WTC11 (cell line): ENCODE measurements around the gene FBXO4. TPM values are rescaled to one million over a fixed set of nuclear protein-coding genes. Genes with fewer than 3 reads are reported as not detected.
A peak's percentile ranks its signal among the peaks of the same experiment; 100 is the strongest.

ENCODE experiments used
- ATAC-seq: fragments of 200-7000 bp; cut with Tn5 transposase; 2 replicates; pipeline ENCODE4 v1.10.0; 2021; ENCODE audit warnings: mild to moderate bottlenecking, moderate library complexity
- CTCF ChIA-PET: fragments of 300-600 bp; sonication (Branson Sonifier 250); formaldehyde crosslinking; loops from one replicate; lab custom pipeline; 2021; ENCODE audit warnings: antibody characterized with exemption; lab: Charles Lee
- POLR2A ChIA-PET: fragments of 350-600 bp; sonication (Branson Sonifier 250); formaldehyde crosslinking; loops from one replicate; lab custom pipeline; 2021; ENCODE audit warnings: antibody characterized with exemption; lab: Charles Lee
- DNase-seq: peaks from one replicate; pipeline ENCODE4 v3.0.0; 2021; ENCODE audit warnings: low spot score
- H3K27ac Mint-ChIP-seq: 2 replicates; pipeline ENCODE4 v1.8.0; 2021; ENCODE audit warnings: mixed read lengths
- H3K27me3 Mint-ChIP-seq: 2 replicates; pipeline ENCODE4 v1.8.0; 2021; ENCODE audit warnings: low read depth, mild to moderate bottlenecking, moderate library complexity, mixed read lengths
- H3K36me3 Mint-ChIP-seq: 2 replicates; pipeline ENCODE4 v1.8.0; 2021; ENCODE audit warnings: mixed read lengths
- H3K4me1 Mint-ChIP-seq: 2 replicates; pipeline ENCODE4 v1.8.0; 2022; ENCODE audit warnings: mixed read lengths
- H3K4me3 Mint-ChIP-seq: 2 replicates; pipeline ENCODE4 v1.8.0; 2021; ENCODE audit warnings: mild to moderate bottlenecking, moderate library complexity, mixed read lengths
- H3K9me3 Mint-ChIP-seq: 2 replicates; pipeline ENCODE4 v1.8.0; 2021; ENCODE audit warnings: mixed read lengths
- ATF1 ChIP-seq: sonication (generic); formaldehyde crosslinking; IDR thresholded peaks from 2 replicates; pipeline ENCODE4 v1.8.1; 2023; ENCODE audit warnings: mild to moderate bottlenecking, moderate library complexity, missing genetic modification reagents
- CBFB ChIP-seq: sonication (generic); formaldehyde crosslinking; IDR thresholded peaks from 2 replicates; pipeline ENCODE4 v1.8.1; 2022; ENCODE audit warnings: mild to moderate bottlenecking, low read depth, missing genetic modification reagents
- GRHL2 ChIP-seq: fragments of 250-450 bp; sonication (Bioruptor Pico); IDR thresholded peaks from 2 replicates; pipeline ENCODE4 v1.8.0; 2022; ENCODE audit warnings: mild to moderate bottlenecking, moderate library complexity; ENCODE audit not compliant: insufficient replicate concordance, severe bottlenecking
- GTF2I ChIP-seq: fragments of 250-450 bp; sonication (Bioruptor Pico); conservative IDR thresholded peaks from 2 replicates; pipeline ENCODE4 v1.4.0; 2021; ENCODE audit warnings: mild to moderate bottlenecking
- HMGA2 ChIP-seq: fragments of 250-450 bp; sonication (Bioruptor Pico); IDR thresholded peaks from 2 replicates; pipeline ENCODE4 v1.4.0; 2021; ENCODE audit warnings: mild to moderate bottlenecking, moderate library complexity
- NR2C2 ChIP-seq: sonication (generic); formaldehyde crosslinking; IDR thresholded peaks from 2 replicates; pipeline ENCODE4 v1.8.0; 2022; ENCODE audit warnings: mild to moderate bottlenecking, missing genetic modification reagents
- NR3C1 ChIP-seq: sonication (generic); formaldehyde crosslinking; conservative IDR thresholded peaks from 2 replicates; pipeline ENCODE4 v1.8.1; 2023; ENCODE audit warnings: low read depth, mild to moderate bottlenecking, missing genetic modification reagents
- OVOL2 ChIP-seq: fragments of 250-450 bp; sonication (Bioruptor Pico); IDR thresholded peaks from 2 replicates; pipeline ENCODE4 v1.9.0; 2021; ENCODE audit warnings: mild to moderate bottlenecking, borderline replicate concordance
- RELA ChIP-seq: sonication (generic); formaldehyde crosslinking; IDR thresholded peaks from 2 replicates; pipeline ENCODE4 v1.8.1; 2022; ENCODE audit warnings: missing genetic modification reagents, mild to moderate bottlenecking, borderline replicate concordance
- TP53 ChIP-seq: sonication (generic); formaldehyde crosslinking; IDR thresholded peaks from 2 replicates; pipeline ENCODE4 v1.8.1; 2023; ENCODE audit warnings: mild to moderate bottlenecking, missing genetic modification reagents
- ZNF138 ChIP-seq: sonication (generic); formaldehyde crosslinking; conservative IDR thresholded peaks from 2 replicates; pipeline ENCODE4 v1.8.1; 2022; ENCODE audit warnings: mild to moderate bottlenecking, moderate library complexity, missing genetic modification reagents
- ZNF219 ChIP-seq: sonication (generic); formaldehyde crosslinking; IDR thresholded peaks from 2 replicates; pipeline ENCODE4 v1.8.0; 2023; ENCODE audit warnings: missing genetic modification reagents, mild to moderate bottlenecking, borderline replicate concordance
- ZNF263 ChIP-seq: sonication (generic); formaldehyde crosslinking; IDR thresholded peaks from 2 replicates; pipeline ENCODE4 v1.8.1; 2022; ENCODE audit warnings: low read depth, mild to moderate bottlenecking, moderate library complexity, missing genetic modification reagents
- ZNF423 ChIP-seq: fragments of 250-450 bp; sonication (Bioruptor Pico); IDR thresholded peaks from 2 replicates; pipeline ENCODE4 v2.1.2; 2022; ENCODE audit warnings: mild to moderate bottlenecking, moderate library complexity
- total RNA-seq: library from RNA; stranded (reverse); gene quantifications from 3 replicates; pipeline ENCODE4 v1.2.3, GENCODE V29; 2021
- TF ChIP-seq, protein P1 (sequence below): sonication (generic); formaldehyde crosslinking; IDR thresholded peaks from 2 replicates; pipeline ENCODE4 v1.8.1; 2022; ENCODE audit warnings: low read depth, missing genetic modification reagents, borderline replicate concordance
- TF ChIP-seq, protein P2 (sequence below): sonication (generic); formaldehyde crosslinking; IDR thresholded peaks from 2 replicates; pipeline ENCODE4 v1.8.1; 2022; ENCODE audit warnings: mild to moderate bottlenecking, moderate library complexity, missing genetic modification reagents
- TF ChIP-seq, protein P3 (sequence below): sonication (generic); formaldehyde crosslinking; IDR thresholded peaks from 2 replicates; pipeline ENCODE4 v1.8.1; 2022; ENCODE audit warnings: mild to moderate bottlenecking, missing genetic modification reagents, moderate library complexity, borderline replicate concordance
- TF ChIP-seq, protein P4 (sequence below): fragments of 250-450 bp; sonication (Bioruptor Pico); conservative IDR thresholded peaks from 2 replicates; pipeline ENCODE4 v1.9.0; 2021; ENCODE audit warnings: mild to moderate bottlenecking
- TF ChIP-seq, protein P5 (sequence below): fragments of 250-450 bp; sonication (Bioruptor Pico); IDR thresholded peaks from 2 replicates; pipeline ENCODE4 v1.9.0; 2021; ENCODE audit warnings: mild to moderate bottlenecking
- TF ChIP-seq, protein P6 (sequence below): sonication (generic); formaldehyde crosslinking; conservative IDR thresholded peaks from 2 replicates; pipeline ENCODE4 v1.8.1; 2022; ENCODE audit warnings: mild to moderate bottlenecking, missing genetic modification reagents
- TF ChIP-seq, protein P7 (sequence below): sonication (generic); formaldehyde crosslinking; IDR thresholded peaks from 2 replicates; pipeline ENCODE4 v1.8.0; 2022; ENCODE audit warnings: mild to moderate bottlenecking, missing genetic modification reagents
- TF ChIP-seq, protein P8 (sequence below): sonication (generic); formaldehyde crosslinking; IDR thresholded peaks from 2 replicates; pipeline ENCODE4 v1.8.0; 2022; ENCODE audit warnings: mild to moderate bottlenecking, missing genetic modification reagents
- TF ChIP-seq, protein P9 (sequence below): sonication (generic); formaldehyde crosslinking; IDR thresholded peaks from 2 replicates; pipeline ENCODE4 v1.8.1; 2023; ENCODE audit warnings: mild to moderate bottlenecking, missing genetic modification reagents, moderate library complexity

The FBXO4 gene
- total RNA-seq, 1 experiment from 2014 or later, result 0.72 TPM

DNA sequence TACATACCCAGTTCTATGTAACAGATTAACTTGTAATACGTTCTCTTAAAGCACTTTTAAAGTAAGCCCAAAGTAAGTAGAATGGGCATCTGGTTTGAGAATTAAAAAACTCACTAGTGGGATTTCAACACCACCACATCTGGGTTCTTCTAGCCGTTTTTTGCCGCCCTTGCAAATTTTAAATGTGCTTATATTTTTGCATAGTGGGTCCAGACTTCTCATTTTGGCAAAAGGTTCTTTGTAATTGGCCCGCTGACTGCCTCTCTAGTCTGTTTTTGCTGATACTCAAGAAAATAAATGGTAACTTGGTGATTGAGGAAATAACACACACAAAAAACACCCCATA is 582 bp upstream of the FBXO4 start (continued):
- TF ChIP-seq ZNF219, result no peak
- TF ChIP-seq ZNF423 (CRISPR knock-in tag), result no peak
- TF ChIP-seq ZNF138 (CRISPR knock-in tag), result no peak
- TF ChIP-seq, all 79 proteins: peak for 0

DNA sequence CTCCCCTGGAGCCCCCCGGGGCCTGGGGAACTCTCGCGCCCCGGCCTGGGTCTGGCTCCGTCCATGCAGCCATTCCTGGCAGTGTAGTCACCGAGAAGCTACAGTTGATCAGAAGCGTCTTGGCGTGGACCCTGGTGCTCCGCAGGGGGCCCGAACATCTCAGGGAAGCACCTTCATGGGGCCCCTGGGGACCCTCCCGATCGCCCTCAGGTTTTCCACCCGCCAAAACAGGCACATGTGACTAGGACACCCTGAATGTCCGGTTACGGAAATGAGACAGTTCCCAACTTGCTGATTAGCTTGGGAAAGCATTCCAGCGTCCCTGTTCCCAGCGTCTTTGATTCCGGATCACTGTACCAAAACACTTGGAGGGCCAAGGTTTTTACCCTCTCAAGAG is 472 bp downstream of the FBXO4 start:
- Mint-ChIP-seq H3K4me1 (peaks cover 9% of the 10 kb centered on the region), H3K36me3 (no peaks in the 10 kb centered on the region), H3K27me3 (no peaks in the 10 kb centered on the region), H3K4me3 (peak overlapping the region; percentile 77), H3K9me3 (no peaks in the 10 kb centered on the region), H3K27ac (no peak overlapping the region)
- POLR2A ChIA-PET, result interaction anchor here (1.0 to 1.2 kb wide), 2 partner anchors 22 to 903 kb away, joined by 3 to 5 read pairs; partner anchors contain the start of gene RIMOC1
- DNase-seq (no peak), ATAC-seq (no peak)
- no peak for TF ChIP-seq NR3C1 (CRISPR knock-in tag)
- 0 out of 2 replicates have a peak, but pooled peaks have one; percentile 41 for TF ChIP-seq ZNF423 (CRISPR knock-in tag)
- CTCF ChIA-PET, result interaction anchor here (0.7 to 1.3 kb wide), 3 partner anchors 29 to 203 kb away, joined by 3 to 12 read pairs (median 3); no protein-coding TSS in a partner anchor

DNA sequence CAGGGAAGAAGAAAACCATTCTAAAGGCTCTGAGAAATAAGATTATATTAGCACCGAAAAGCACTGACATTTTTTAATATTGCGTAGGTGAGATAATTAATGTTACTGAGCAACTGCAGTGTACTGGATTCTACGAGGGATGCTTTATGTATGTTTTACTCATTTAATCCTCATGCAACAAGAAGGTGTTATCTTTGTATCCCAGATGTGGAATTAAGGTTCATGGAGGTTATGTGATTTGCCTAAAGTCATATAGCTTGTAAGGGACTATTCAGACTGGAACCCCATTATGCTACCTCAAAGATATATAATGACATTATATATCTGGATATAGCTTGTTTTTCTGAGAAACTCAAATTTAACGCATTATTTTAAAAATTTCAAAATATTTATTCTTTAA is 2.5 kb downstream of the FBXO4 start:
- no peak overlapping the region for H3K4me3 Mint-ChIP-seq
- no peak for DNase-seq

More for the DNA sequence above, 2.5 kb downstream of the FBXO4 start:
- ATAC-seq, result no peak
- H3K9me3 Mint-ChIP-seq, result 0 out of 2 replicates have a peak, but pooled peaks cover 4% of the 10 kb centered on the region
- no peaks in the 10 kb centered on the region; the same call in 1 of the 2 replicates for H3K27me3 Mint-ChIP-seq
- 0 out of 2 replicates have a peak, but pooled peaks cover 3% of the 10 kb centered on the region for H3K4me1 Mint-ChIP-seq
- CTCF ChIA-PET, result interaction anchor here (1.7 kb wide), 1 partner anchor 130 kb away, joined by 4 read pairs; no protein-coding TSS in a partner anchor
- POLR2A ChIA-PET, result no interaction called here
- TF ChIP-seq, protein P1, sequence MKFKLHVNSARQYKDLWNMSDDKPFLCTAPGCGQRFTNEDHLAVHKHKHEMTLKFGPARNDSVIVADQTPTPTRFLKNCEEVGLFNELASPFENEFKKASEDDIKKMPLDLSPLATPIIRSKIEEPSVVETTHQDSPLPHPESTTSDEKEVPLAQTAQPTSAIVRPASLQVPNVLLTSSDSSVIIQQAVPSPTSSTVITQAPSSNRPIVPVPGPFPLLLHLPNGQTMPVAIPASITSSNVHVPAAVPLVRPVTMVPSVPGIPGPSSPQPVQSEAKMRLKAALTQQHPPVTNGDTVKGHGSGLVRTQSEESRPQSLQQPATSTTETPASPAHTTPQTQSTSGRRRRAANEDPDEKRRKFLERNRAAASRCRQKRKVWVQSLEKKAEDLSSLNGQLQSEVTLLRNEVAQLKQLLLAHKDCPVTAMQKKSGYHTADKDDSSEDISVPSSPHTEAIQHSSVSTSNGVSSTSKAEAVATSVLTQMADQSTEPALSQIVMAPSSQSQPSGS, result no peak
- TF ChIP-seq, protein P2, sequence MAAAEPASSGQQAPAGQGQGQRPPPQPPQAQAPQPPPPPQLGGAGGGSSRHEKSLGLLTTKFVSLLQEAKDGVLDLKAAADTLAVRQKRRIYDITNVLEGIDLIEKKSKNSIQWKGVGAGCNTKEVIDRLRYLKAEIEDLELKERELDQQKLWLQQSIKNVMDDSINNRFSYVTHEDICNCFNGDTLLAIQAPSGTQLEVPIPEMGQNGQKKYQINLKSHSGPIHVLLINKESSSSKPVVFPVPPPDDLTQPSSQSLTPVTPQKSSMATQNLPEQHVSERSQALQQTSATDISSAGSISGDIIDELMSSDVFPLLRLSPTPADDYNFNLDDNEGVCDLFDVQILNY (CRISPR knock-in tag), result no peak
- TF ChIP-seq, protein P3, sequence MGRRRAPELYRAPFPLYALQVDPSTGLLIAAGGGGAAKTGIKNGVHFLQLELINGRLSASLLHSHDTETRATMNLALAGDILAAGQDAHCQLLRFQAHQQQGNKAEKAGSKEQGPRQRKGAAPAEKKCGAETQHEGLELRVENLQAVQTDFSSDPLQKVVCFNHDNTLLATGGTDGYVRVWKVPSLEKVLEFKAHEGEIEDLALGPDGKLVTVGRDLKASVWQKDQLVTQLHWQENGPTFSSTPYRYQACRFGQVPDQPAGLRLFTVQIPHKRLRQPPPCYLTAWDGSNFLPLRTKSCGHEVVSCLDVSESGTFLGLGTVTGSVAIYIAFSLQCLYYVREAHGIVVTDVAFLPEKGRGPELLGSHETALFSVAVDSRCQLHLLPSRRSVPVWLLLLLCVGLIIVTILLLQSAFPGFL, result no peak
- TF ChIP-seq CBFB (CRISPR knock-in tag), result no peak
- TF ChIP-seq, protein P4, sequence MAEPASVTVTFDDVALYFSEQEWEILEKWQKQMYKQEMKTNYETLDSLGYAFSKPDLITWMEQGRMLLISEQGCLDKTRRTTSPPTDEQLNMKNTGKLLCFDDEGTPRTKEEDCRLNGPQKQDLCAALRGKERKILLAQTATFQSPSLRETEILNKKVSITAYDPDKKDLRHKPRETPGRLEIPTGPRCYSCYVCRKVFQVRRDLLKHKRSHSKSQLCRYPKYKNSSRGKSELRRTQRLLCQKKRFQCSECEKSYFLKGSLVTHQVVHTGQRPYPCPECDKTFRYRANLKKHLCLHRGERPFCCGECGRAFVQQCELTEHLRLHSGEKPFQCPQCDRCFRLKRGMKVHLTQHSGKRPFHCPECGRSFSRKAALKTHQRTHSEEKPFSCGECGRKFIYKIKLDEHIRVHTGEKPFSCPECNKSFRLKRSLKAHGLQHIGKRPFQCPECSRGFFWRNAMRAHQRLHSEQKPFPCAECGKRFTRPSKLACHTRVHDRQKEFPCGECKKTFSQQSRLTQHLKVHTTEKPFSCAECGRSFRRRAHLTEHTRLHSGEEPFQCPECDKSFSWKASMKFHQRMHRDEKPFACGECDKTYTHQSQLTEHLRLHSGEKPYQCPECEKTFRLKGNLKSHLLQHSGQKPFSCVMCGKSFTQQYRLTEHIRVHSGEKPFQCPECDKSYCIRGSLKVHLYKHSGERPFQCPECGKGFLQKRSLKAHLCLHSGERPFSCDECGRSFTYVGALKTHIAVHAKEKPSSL (CRISPR knock-in tag), result no peak
- TF ChIP-seq, protein P5, sequence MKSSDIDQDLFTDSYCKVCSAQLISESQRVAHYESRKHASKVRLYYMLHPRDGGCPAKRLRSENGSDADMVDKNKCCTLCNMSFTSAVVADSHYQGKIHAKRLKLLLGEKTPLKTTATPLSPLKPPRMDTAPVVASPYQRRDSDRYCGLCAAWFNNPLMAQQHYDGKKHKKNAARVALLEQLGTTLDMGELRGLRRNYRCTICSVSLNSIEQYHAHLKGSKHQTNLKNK (CRISPR knock-in tag), result no peak
- no peak for TF ChIP-seq ZNF263 (CRISPR knock-in tag)
- TF ChIP-seq ATF1 (CRISPR knock-in tag), result no peak
- TF ChIP-seq NR2C2 (CRISPR knock-in tag), result no peak
- TF ChIP-seq, protein P6, sequence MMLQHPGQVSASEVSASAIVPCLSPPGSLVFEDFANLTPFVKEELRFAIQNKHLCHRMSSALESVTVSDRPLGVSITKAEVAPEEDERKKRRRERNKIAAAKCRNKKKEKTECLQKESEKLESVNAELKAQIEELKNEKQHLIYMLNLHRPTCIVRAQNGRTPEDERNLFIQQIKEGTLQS (CRISPR knock-in tag), result no peak
- no peak for TF ChIP-seq RELA (CRISPR knock-in tag)
- TF ChIP-seq, protein P7, sequence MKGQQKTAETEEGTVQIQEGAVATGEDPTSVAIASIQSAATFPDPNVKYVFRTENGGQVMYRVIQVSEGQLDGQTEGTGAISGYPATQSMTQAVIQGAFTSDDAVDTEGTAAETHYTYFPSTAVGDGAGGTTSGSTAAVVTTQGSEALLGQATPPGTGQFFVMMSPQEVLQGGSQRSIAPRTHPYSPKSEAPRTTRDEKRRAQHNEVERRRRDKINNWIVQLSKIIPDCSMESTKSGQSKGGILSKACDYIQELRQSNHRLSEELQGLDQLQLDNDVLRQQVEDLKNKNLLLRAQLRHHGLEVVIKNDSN (CRISPR knock-in tag), result no peak
- TF ChIP-seq, protein P8, sequence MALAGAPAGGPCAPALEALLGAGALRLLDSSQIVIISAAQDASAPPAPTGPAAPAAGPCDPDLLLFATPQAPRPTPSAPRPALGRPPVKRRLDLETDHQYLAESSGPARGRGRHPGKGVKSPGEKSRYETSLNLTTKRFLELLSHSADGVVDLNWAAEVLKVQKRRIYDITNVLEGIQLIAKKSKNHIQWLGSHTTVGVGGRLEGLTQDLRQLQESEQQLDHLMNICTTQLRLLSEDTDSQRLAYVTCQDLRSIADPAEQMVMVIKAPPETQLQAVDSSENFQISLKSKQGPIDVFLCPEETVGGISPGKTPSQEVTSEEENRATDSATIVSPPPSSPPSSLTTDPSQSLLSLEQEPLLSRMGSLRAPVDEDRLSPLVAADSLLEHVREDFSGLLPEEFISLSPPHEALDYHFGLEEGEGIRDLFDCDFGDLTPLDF (CRISPR knock-in tag), result no peak
- TF ChIP-seq ZNF423 (CRISPR knock-in tag), result no peak
- TF ChIP-seq GRHL2 (CRISPR knock-in tag), result no peak
- no peak for TF ChIP-seq HMGA2
- TF ChIP-seq GTF2I (CRISPR knock-in tag), result no peak
- no peak for TF ChIP-seq TP53
- TF ChIP-seq, protein P9, sequence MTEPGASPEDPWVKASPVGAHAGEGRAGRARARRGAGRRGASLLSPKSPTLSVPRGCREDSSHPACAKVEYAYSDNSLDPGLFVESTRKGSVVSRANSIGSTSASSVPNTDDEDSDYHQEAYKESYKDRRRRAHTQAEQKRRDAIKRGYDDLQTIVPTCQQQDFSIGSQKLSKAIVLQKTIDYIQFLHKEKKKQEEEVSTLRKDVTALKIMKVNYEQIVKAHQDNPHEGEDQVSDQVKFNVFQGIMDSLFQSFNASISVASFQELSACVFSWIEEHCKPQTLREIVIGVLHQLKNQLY (CRISPR knock-in tag), result no peak
- TF ChIP-seq OVOL2 (CRISPR knock-in tag), result no peak
- no peak overlapping the region for H3K27ac Mint-ChIP-seq
- no peaks in the 10 kb centered on the region for H3K36me3 Mint-ChIP-seq
